HG03565 (cell line): ENCODE results near the gene MSRB3.

Experiments used
- ATAC-seq: cut with Tn5 transposase; IDR thresholded peaks from one replicate; pipeline ENCODE4 v1.9.1; 2021; ENCODE audit warnings: mild to moderate bottlenecking, moderate library complexity; ENCODE audit not compliant: unreplicated experiment

Gene MSRB3

GRCh38 chr12:65278576-65279368, at the start of gene MSRB3:
Gene MSRB3, plus strand, starts transcription at chr12:65278683. Its CDS starts 29,897 bp downstream, at chr12:65308580.
- ATAC-seq, result peak; percentile 45

GRCh38 chr12:65229441-65229840, 49.0 kb upstream of the MSRB3 start:
- no peak for ATAC-seq

- ATAC-seq, result no peak
These were observed 45.9 kb upstream of the MSRB3 start for GRCh38 chr12:65232476-65233077.

GRCh38 chr12:65237153-65237552, 41.3 kb upstream of the MSRB3 start:
- ATAC-seq, result no peak

GRCh38 chr12:65238609-65239008, 39.9 kb upstream of the MSRB3 start:
- no peak for ATAC-seq

- no peak for ATAC-seq
These were observed 29.5 kb upstream of the MSRB3 start for GRCh38 chr12:65248656-65249633.

- ATAC-seq, result no peak
These were observed 26.0 kb upstream of the MSRB3 start for GRCh38 chr12:65252515-65252914.

- no peak for ATAC-seq
These were observed 20.5 kb upstream of the MSRB3 start for GRCh38 chr12:65257986-65258385.

GRCh38 chr12:65259501-65259900, 19.0 kb upstream of the MSRB3 start:
- ATAC-seq, result no peak

GRCh38 chr12:65263777-65264176, 14.7 kb upstream of the MSRB3 start:
- ATAC-seq, result no peak

GRCh38 chr12:65266408-65266807, 12.1 kb upstream of the MSRB3 start:
- no peak for ATAC-seq

- no peak for ATAC-seq
These were observed 8.9 kb upstream of the MSRB3 start for GRCh38 chr12:65269603-65270002.

GRCh38 chr12:65274602-65275272, 3.7 kb upstream of the MSRB3 start:
- ATAC-seq, result no peak

- ATAC-seq, result no peak
These were observed 2.9 kb upstream of the MSRB3 start for GRCh38 chr12:65275627-65276026.

- no peak for ATAC-seq
These were observed 1.5 kb upstream of the MSRB3 start for GRCh38 chr12:65276916-65277530.

- ATAC-seq, result no peak
These were observed 398 bp upstream of the MSRB3 start for GRCh38 chr12:65277994-65278575.

- ATAC-seq, result peak; percentile 11
These were observed 1.1 kb downstream of the MSRB3 start for GRCh38 chr12:65279369-65280112.

GRCh38 chr12:65280306-65280705, 1.8 kb downstream of the MSRB3 start:
- no peak for ATAC-seq

- ATAC-seq, result no peak
These were observed 4.4 kb downstream of the MSRB3 start for GRCh38 chr12:65282840-65283239.
